Vagina (tissue), 2 donors: Measurements from ENCODE around the gene PLA2G12A. TPM values are rescaled to one million over a fixed set of nuclear protein-coding genes. Genes with fewer than 3 reads are reported as not detected.

Experiments used
- DNase-seq, 2 donors: peaks; one replicate each; pipeline ENCODE4 v3.0.0-alpha.2; 2017; ENCODE audit errors: extremely low spot score in 2 of 2
- H3K27ac ChIP-seq: fragments of 200-600 bp; sonication (generic); one replicate; pipeline ENCODE4 v1.5.1; 2019
- H3K27me3 ChIP-seq: fragments of 200-600 bp; sonication (generic); one replicate; pipeline ENCODE4 v1.5.1; 2019
- H3K36me3 ChIP-seq, 2 donors: fragments of 200-600 bp; sonication (generic); one replicate each; pipeline ENCODE4 v1.5.1; 2017 to 2019
- H3K4me1 ChIP-seq: fragments of 200-600 bp; sonication (generic); one replicate; pipeline ENCODE4 v1.5.1; 2019
- H3K4me3 ChIP-seq, 2 donors: fragments of 200-600 bp; sonication (generic); 1 replicate in 1 of 2; 2 replicates in 1 of 2; pipeline ENCODE4 v1.5.1; 2016 to 2019
- H3K9me3 ChIP-seq: fragments of 200-600 bp; sonication (generic); one replicate; pipeline ENCODE4 v1.5.1; 2019
- POLR2A ChIP-seq, 2 donors: fragments of 450-650 bp; IDR thresholded peaks; one replicate each; pipeline ENCODE4 v1.6.1; 2017; ENCODE audit warnings: antibody characterized with exemption in 2 of 2, mild to moderate bottlenecking in 2 of 2, moderate library complexity in 2 of 2
- POLR2AphosphoS5 ChIP-seq, 2 donors: sonication (generic); formaldehyde crosslinking; IDR thresholded peaks; one replicate each; pipeline ENCODE4 v1.9.0; 2017; ENCODE audit warnings: antibody characterized with exemption in 2 of 2, mild to moderate bottlenecking in 2 of 2, low read depth in 1 of 2; ENCODE audit not compliant: insufficient read depth in 1 of 2
- intact Hi-C: fragments of 100-400 bp; cut with DNase I; formaldehyde crosslinking; loops from one replicate; pipeline ENCODE4 v1.15.1; 2023
- total RNA-seq: library from RNA; depleted of rRNA; stranded (reverse); fragments of >200 nt; gene quantifications from one replicate; pipeline ENCODE4 v1.2.3, GENCODE V29; 2016
- TF ChIP-seq, protein P1 (sequence below), 3 experiments: fragments of 450-650 bp in 2 of 3; fragments of 200-600 bp in 1 of 3; sonication (generic) in 1 of 3; IDR thresholded peaks; one replicate each; pipeline ENCODE4 v1.5.1; 2017 to 2019; ENCODE audit warnings: antibody characterized with exemption in 3 of 3, mild to moderate bottlenecking in 2 of 3, moderate library complexity in 2 of 3

The PLA2G12A gene
- total RNA-seq = 16.9 TPM

GRCh38 chr4:109729718-109730618 is at the start of gene PLA2G12A:
TSS of gene PLA2G12A (minus strand) at chr4:109730070. CDS start at chr4:109729809, 261 bp downstream.
- H3K36me3 ChIP-seq = no peaks in the 10 kb centered on the region
- peak within 1 kb of the TSS; percentile 80 for H3K27ac ChIP-seq
- H3K4me3 ChIP-seq = peak within 1 kb of the TSS; percentile 58 to 94
- TF ChIP-seq POLR2A (IDR thresholded peaks at IDR 0.05) (peak in 1 of 2 donors; percentile 77), POLR2AphosphoS5 (IDR thresholded peaks at IDR 0.05; ENCODE audit: insufficient read depth in 1 of 2, low read depth in 1 of 2) (peak in 1 of 2 donors; percentile 44)
- TF ChIP-seq, protein P1, sequence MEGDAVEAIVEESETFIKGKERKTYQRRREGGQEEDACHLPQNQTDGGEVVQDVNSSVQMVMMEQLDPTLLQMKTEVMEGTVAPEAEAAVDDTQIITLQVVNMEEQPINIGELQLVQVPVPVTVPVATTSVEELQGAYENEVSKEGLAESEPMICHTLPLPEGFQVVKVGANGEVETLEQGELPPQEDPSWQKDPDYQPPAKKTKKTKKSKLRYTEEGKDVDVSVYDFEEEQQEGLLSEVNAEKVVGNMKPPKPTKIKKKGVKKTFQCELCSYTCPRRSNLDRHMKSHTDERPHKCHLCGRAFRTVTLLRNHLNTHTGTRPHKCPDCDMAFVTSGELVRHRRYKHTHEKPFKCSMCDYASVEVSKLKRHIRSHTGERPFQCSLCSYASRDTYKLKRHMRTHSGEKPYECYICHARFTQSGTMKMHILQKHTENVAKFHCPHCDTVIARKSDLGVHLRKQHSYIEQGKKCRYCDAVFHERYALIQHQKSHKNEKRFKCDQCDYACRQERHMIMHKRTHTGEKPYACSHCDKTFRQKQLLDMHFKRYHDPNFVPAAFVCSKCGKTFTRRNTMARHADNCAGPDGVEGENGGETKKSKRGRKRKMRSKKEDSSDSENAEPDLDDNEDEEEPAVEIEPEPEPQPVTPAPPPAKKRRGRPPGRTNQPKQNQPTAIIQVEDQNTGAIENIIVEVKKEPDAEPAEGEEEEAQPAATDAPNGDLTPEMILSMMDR (IDR thresholded peaks at IDR 0.05) = no peak
- no peaks in the 10 kb centered on the region for H3K27me3 ChIP-seq
- peak in 1 of 2 donors; percentile 90 for DNase-seq
- intact Hi-C loops = no loop called here
- H3K4me1 ChIP-seq = peaks cover 18% of the 10 kb centered on the region
- H3K9me3 ChIP-seq = no peaks in the 10 kb centered on the region

GRCh38 chr4:109764789-109765402 is 35.0 kb upstream of the PLA2G12A start:
- intact Hi-C loops = no loop called here

GRCh38 chr4:109764376-109764775 is 34.5 kb upstream of the PLA2G12A start:
- H3K4me1 ChIP-seq = no peaks in the 10 kb centered on the region
- DNase-seq = no peak
- no peaks in the 10 kb centered on the region for H3K36me3 ChIP-seq
- H3K4me3 ChIP-seq = no peak overlapping the region
- H3K27ac ChIP-seq = no peak overlapping the region
- TF ChIP-seq POLR2A (IDR thresholded peaks at IDR 0.05) = no peak
- TF ChIP-seq, protein P1 (IDR thresholded peaks at IDR 0.05) = no peak
- TF ChIP-seq POLR2AphosphoS5 (IDR thresholded peaks at IDR 0.05; ENCODE audit: insufficient read depth in 1 of 2, low read depth in 1 of 2) = no peak
- H3K9me3 ChIP-seq = no peaks in the 10 kb centered on the region
- intact Hi-C loops = no loop called here
- no peaks in the 10 kb centered on the region for H3K27me3 ChIP-seq

More at GRCh38 chr4:109764789-109765402, 35.0 kb upstream of the PLA2G12A start:
- Histone ChIP-seq H3K36me3 (no peaks in the 10 kb centered on the region), H3K9me3 (no peaks in the 10 kb centered on the region), H3K4me1 (no peaks in the 10 kb centered on the region), H3K27ac (no peak overlapping the region), H3K4me3 (no peak overlapping the region), H3K27me3 (no peaks in the 10 kb centered on the region)
- no peak for DNase-seq
- TF ChIP-seq POLR2AphosphoS5 (IDR thresholded peaks at IDR 0.05; ENCODE audit: insufficient read depth in 1 of 2, low read depth in 1 of 2) = no peak
- TF ChIP-seq, protein P1 (IDR thresholded peaks at IDR 0.05) = no peak
- TF ChIP-seq POLR2A (IDR thresholded peaks at IDR 0.05) = no peak

- DNase-seq = no peak
- H3K36me3 ChIP-seq = no peaks in the 10 kb centered on the region
- intact Hi-C loops = no loop called here
- H3K27me3 ChIP-seq = no peaks in the 10 kb centered on the region
- H3K27ac ChIP-seq = no peak overlapping the region
- no peaks in the 10 kb centered on the region for H3K4me1 ChIP-seq
- TF ChIP-seq POLR2AphosphoS5 (IDR thresholded peaks at IDR 0.05; ENCODE audit: insufficient read depth in 1 of 2, low read depth in 1 of 2) (no peak), POLR2A (IDR thresholded peaks at IDR 0.05) (no peak)
- TF ChIP-seq, protein P1 (IDR thresholded peaks at IDR 0.05) = no peak
- H3K9me3 ChIP-seq = no peaks in the 10 kb centered on the region
- no peak overlapping the region for H3K4me3 ChIP-seq
Observed at GRCh38 chr4:109760682-109761081, 30.8 kb upstream of the PLA2G12A start.
